Measurements from ENCODE around the gene EYA2.

Gene EYA2

DNA sequence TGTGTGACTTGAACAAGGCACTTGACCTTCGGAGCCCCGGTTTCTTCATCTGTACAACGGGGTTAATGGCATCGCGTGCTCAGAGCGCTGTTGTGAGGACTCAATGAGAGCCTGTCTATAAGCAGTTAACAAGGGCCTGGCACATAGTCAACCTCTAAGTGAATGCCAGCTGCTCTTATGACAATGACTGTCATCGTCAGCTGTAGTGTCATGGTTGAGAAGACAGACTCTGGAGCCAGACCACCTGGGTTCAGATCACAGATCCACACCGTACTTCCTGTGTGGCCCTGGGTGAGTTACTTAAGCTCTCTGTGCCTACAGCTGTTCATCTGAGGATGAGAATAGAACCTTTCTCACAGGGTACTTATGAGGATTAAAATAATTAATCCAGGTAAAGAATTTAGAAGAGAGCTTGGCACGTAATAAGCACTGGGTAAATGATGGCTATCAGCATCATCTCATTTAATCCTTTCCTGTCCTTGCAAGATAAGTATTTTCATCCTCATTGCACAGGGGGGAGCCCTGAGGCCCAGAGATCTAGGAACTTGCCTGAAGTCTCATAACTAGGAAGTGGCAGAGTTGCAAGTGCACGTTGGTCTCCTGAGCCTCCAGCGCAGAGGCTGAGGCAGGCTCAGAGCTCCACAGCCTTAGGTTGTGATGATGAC is 105.3 kb downstream of the EYA2 start:
- no peak for DNase-seq (ENCODE audit: low read depth in 4 of 4, low spot score in 1 of 4)

GRCh38 chr20:47003223-47003622 is 108.6 kb downstream of the EYA2 start:
- DNase-seq (ENCODE audit: low read depth in 4 of 4, low spot score in 1 of 4), result no peak

DNA sequence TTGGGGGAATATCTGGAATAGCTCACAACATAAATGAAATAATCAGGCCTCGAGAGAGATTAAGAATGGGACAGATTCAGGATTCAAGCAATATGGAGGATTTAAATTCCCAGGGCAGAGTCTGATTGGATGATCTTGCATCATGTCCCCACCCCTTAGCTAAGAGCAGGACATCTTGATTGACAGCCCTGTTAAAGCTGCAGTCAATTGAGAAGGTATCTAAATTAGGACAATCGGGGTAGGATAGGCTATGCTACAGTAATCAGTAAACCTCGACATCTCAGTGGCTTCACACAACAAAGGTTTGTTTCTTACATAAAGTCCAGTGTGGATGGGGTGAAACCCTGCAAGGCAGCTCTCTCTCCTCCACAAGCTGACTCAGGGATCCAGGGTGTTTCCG is 109.5 kb downstream of the EYA2 start:
- no peak for DNase-seq (ENCODE audit: low read depth in 4 of 4, low spot score in 1 of 4)

DNA sequence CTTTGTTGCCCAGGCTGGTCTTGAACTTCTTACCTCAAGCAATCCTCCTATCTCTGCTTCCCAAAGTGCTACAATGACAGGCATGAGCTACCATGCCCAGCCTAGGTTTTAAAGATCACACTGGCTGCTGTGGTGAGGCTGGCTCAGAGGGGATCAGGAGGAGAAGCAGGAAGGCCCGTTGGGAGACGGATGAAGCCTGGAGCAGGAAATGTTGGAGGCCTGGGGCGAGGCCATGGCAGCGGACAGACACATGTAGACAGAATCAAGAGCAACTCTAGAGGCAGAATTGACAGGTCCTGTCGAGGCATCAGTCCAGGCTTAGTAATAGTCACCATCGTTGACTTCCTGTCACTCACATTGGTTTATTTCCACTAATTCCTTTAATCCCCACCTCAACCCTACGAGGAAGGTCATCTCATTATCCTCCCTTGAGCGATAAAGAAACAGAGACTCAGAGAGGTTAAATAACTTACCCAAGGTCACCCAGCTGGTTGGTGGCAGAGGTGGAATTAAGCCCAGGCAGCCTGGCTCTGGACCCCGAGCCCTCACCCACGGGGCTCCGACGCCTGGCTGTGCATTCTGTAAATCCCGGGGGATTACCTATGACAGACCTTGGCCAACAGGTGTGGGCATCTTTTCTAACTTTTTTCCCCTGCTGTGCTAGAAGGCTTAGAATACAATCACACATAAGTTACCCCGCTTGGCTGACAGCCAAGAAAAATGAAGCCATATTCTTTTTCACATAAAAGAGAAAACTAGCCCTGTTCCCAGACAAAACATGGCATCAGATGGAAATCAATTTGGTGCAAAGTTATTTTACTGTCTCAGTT is 113.4 kb downstream of the EYA2 start:
- no peak for DNase-seq (ENCODE audit: low read depth in 4 of 4, low spot score in 1 of 4)

- DNase-seq (ENCODE audit: low read depth in 4 of 4, low spot score in 1 of 4), result no peak
Measured at GRCh38 chr20:47008842-47009518, 114.3 kb downstream of the EYA2 start.

DNA sequence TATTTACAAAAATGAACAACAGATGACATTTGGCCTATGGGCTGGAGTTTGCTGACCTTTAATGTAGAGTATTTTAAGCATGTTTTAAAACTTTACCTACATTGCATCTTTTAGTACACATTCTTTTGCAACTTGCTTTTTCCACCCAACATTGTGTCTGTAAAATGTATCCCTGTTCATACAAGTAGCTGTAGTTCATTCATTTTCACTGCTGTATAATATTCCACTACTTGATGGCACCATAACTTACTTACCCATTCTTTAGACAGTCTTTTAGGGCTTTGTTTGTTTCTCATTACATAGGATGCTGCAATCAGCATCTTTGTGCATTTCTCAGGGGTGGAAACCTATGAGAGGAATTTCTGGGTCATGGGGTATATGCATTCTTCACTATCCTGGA is 115.1 kb downstream of the EYA2 start:
- DNase-seq (ENCODE audit: low read depth in 4 of 4, low spot score in 1 of 4), result no peak

- DNase-seq (ENCODE audit: low read depth in 4 of 4, low spot score in 1 of 4), result no peak
Measured at GRCh38 chr20:47011984-47012383, 117.3 kb downstream of the EYA2 start.

DNA sequence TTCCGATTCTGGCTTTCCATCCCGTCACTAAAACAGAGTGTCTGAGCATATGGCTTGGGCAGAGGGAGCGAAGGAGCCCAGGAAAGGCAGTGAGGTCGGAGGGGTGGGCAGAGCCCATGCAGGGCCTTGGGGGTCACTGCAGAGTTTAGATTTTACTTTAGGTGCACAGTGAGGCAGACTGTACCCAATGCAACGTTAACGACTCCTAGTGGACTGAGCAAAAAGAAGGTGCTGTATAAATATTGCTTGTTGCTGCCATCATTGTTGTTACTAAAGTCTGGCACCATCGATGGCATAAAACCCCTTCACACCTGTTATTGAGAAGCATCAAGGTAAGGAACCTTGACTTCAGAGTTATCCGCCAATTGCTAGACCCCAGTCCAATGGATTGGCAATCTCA is 119.0 kb downstream of the EYA2 start:
- DNase-seq (ENCODE audit: low read depth in 4 of 4, low spot score in 1 of 4), result no peak

DNA sequence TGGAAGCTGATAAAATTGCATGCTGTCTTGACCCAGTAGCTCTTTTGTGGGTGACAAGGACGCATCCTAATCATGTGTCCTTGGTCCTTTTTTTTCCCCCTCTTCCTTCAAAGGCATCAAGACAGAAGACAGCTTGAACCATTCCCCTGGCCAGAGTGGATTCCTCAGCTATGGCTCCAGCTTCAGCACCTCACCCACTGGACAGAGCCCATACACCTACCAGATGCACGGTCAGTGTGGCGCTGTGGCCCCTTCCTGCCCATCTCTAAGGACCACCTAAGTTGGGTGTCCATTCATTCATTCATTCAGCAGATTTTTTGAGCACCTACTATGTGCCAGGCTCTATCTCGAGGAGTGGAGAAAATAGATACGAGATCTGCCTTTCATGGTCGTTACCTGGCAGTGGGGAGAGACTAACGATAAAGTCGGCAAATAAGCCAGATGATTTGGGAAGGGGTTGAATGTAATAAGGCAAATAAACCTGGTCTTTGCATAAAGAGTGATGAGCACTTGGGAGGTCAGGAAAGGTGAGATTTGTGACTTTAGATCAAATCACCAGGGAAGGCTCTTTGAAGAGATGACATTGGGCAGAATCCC is 121.5 kb downstream of the EYA2 start:
- DNase-seq (ENCODE audit: low read depth in 4 of 4, low spot score in 1 of 4), result no peak

DNA sequence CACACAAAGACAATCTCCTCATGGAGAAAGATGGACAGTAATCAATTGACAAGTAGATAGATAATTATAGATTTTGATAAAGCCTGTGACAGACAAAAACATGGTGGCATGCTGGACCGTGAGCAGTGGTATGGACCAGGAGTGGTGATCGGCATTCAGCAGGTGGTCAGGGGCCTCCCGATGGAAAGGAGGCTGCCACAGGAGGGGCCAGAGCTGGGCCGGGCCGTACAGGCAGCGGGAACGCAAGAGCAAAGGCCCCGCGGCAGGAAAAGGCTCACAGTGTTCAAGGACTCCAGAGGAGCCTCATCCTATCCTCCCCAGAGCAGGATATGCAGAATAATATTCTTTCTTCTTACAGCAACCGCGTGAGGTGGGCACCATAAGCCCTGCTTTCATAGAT is 123.7 kb downstream of the EYA2 start:
- DNase-seq (ENCODE audit: low read depth in 4 of 4, low spot score in 1 of 4), result no peak

DNA sequence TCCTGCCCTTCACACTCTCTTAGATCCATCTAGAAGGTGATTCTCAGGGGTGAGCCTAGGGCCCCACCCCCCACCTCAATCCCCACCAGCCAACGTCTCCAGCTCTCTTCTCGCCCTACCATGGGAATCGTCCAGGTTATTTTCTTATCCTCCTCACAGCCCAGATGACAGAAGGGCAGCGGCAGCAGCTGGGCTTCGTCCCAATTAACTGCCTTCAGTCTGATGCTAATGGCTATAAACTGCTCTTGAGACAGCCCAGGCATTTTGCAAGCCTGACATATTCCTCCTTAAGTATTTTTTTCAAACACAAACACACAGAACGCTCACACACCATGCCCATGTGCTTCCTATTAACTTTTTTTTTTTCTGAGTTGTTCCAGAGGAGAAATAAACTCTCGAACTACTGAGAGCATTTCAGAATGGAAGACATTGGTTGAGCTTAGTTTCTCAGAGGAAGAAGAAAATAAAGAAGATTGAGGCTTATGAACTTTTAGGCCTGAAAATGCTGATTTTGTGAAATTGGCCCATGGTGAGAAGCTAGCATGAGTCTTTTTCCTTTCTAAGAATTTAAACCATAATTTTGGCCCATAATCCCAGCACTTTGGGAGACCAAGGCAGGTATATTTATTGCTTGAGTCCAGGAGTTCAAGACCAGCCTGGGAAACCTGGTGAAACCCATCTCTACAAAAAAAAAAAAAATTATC is 124.6 kb downstream of the EYA2 start:
- no peak for DNase-seq (ENCODE audit: low read depth in 4 of 4, low spot score in 1 of 4)

GRCh38 chr20:47020231-47020630 is 125.6 kb downstream of the EYA2 start:
- no peak for DNase-seq (ENCODE audit: low read depth in 4 of 4, low spot score in 1 of 4)

DNA sequence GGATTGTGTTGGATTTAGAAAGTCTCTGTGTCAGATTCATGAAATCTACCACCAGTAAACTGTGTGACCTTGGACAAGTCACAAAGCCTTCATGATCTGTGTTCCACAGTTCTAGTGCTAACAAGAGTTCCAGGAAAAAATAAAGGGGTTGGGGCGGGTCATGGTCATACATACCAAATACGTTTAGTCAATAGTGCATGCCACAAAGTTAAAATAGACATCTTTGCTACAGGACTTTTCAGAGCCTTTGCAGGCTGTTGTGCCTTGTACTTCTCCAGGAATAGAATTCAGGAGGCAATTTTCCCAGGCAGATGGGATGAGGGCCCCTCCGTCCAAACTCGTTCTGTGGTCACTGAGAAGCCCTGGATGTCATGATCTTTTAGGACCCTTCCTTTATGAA is 127.2 kb downstream of the EYA2 start:
- DNase-seq (ENCODE audit: low read depth in 4 of 4, low spot score in 1 of 4), result no peak

GRCh38 chr20:47024461-47024937 is 129.9 kb downstream of the EYA2 start:
- no peak for DNase-seq (ENCODE audit: low read depth in 4 of 4, low spot score in 1 of 4)

DNA sequence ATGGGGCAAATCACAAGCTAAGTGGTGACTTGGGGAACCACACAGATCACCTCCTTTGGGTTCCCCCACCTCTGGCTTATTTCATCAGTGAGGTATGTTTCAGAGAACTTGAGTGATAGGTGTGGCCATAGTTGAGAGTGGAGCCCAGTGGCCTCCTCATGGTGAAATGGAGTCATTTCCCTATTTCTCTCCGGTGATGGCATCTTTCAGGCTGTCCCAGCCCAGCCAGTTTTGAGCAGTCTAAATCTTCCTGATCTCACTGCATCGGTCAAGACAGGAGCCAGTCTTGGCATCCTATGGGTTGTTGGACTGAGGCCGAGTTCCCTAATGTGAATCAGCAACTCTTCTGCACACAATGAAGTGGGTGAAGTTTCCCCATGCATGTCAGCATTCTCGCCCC is 132.4 kb downstream of the EYA2 start:
- DNase-seq (ENCODE audit: low read depth in 4 of 4, low spot score in 1 of 4), result no peak

GRCh38 chr20:47027456-47027855 is 132.8 kb downstream of the EYA2 start:
- DNase-seq (ENCODE audit: low read depth in 4 of 4, low spot score in 1 of 4), result no peak

- no peak for DNase-seq (ENCODE audit: low read depth in 4 of 4, low spot score in 1 of 4)
Measured at GRCh38 chr20:47028487-47028886, 133.8 kb downstream of the EYA2 start.

- DNase-seq (ENCODE audit: low read depth in 4 of 4, low spot score in 1 of 4), result no peak
Measured at GRCh38 chr20:47029845-47030244, 135.2 kb downstream of the EYA2 start.

DNA sequence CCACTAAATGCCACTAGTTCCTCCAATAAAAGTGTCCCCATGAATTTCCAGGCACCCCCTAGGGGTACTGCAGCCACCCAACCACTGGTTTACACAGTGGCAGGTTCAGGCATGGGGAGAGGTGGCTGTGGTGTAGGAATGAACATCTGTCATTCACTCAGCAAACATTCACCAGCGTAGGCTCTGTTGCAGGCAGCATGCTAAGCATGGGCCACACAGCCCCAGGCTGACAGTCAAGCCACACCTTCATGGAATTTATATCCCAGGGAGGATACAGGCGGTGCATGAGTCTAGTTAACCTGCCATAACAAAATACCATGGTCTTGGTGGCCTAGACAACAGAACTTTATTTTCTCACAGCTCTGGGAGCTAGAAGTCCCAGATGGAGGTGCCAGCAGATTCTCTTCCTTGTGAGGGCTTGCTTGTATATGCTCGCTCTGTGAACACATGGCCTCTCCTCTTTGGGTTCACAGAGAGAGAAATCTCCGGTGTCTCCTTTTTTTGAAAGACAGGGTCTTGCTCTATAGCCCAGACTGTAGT is 135.7 kb downstream of the EYA2 start:
- no peak for DNase-seq (ENCODE audit: low read depth in 4 of 4, low spot score in 1 of 4)

- DNase-seq (ENCODE audit: low read depth in 4 of 4, low spot score in 1 of 4), result no peak
Measured at GRCh38 chr20:47031004-47031403, 136.4 kb downstream of the EYA2 start.

DNA sequence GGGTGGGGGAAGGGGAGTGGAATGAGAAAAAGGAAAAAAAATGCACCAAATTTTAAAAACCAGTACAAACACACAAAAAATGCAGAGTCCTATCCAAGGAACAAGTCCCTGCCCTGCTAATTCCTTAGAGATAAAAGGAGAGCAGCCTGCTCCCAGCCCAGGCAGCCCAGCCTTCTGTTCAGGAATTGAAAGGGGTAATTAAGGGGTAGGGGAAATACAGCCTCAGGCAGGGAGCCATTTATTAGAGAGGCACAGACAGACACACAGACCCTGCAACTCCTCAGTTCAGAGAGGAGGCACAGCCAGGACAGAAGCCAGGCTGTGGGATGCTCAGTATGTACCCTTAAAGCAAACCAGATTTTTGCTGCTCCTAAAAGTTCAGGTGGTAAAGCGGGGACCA is 137.2 kb downstream of the EYA2 start:
- no peak for DNase-seq (ENCODE audit: low read depth in 4 of 4, low spot score in 1 of 4)

Data from stimulated activated CD4-positive, alpha-beta T cell treated with anti-CD3 and anti-CD28 coated beads, Interleukin-1b, Interleukin-23, amount 100 ng/mL, for 24 hours (primary cell).